GM12892 (cell line): ENCODE measurements around the gene IGFL2.

ENCODE experiments used
- POLR2A ChIP-seq: IDR thresholded peaks from 2 replicates; pipeline ENCODE4 v1.6.1; 2011; ENCODE audit warnings: low read depth, low read length, control low read depth
- TAF1 ChIP-seq: IDR thresholded peaks from 2 replicates; pipeline ENCODE4 v1.6.1; 2011; ENCODE audit warnings: low read depth, mild to moderate bottlenecking, control low read depth, low read length, borderline replicate concordance

GRCh38 chr19:46193678-46194077 lies 45.6 kb downstream of the IGFL2 start:
- TF ChIP-seq POLR2A (no peak), TAF1 (no peak)
